ENCODE results near the gene ZFP64.
"Not testable (repeated sequence)": the region's sequence is repeated elsewhere in the genome, so short reads cannot be mapped to it uniquely, and the experiment has no call there.

The ZFP64 gene

DNA sequence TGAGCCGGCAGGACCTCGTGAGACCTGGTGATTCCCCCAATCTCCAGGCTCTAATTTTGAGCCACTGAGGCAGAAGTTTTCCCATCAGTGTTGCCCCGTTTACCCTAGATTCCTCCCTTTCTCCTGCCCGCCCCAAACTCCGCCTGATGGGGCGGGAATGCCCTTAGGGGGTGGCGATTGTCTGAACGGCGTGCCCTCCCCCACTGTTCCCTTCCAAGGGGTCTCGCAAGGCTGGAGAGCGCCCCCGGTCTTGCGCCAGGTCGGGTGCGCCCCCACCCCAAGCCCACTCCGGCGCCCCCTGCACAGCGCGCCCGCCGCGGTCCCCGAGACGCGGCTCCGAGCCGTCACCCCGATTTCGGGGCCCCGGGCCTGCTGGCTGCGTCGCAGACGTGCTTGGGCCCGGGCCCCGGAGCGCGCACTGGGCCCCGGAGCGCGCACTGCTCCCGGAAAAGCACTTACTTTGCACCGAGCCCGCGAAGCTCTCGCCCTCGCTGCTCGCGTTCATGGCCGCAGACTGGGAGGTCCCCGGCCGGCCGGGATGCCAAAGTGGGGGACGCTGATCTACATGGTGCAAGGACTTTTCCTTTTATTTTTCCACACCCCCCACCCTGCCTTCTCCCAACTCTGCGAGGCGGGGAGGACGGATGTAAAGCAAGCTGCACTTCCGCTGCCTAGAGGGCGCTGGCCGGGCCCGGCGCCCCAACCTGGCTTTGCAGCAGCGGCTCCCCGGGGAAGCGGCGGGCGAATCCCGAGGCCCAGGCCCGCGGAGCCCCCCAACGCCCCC is at the start of gene ZFP64:
Gene ZFP64, minus strand, starts transcription at position 648 of the 784 bp plus-strand sequence. Its CDS starts 143 bp downstream, at position 505.
- peak; percentile 74 for DNase-seq (ENCODE audit: low read depth, low spot score)

- no peak for DNase-seq (ENCODE audit: low read depth, low spot score)
Measured at GRCh38 chr20:52240802-52241201, 49.2 kb upstream of the ZFP64 start.

DNA sequence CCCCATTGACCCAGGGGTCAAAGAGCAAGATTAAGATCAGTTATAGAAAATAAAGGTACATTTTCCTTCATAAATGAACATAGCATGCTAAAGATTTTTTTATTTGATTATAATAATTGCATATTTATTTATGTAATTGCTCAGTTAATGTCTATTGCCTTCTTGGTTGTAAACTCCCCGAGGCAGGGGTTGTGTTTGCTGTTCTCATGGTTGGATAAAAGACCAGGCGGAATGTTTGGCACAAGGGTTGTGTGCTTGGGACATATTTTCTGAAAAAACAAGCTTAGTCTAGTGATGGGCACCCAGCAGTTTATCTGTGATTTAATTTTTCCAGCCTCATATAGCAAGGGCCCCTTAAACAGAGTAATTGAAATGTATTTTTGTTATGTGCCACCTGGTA is 47.5 kb upstream of the ZFP64 start:
- no peak for DNase-seq (ENCODE audit: low read depth, low spot score)

DNA sequence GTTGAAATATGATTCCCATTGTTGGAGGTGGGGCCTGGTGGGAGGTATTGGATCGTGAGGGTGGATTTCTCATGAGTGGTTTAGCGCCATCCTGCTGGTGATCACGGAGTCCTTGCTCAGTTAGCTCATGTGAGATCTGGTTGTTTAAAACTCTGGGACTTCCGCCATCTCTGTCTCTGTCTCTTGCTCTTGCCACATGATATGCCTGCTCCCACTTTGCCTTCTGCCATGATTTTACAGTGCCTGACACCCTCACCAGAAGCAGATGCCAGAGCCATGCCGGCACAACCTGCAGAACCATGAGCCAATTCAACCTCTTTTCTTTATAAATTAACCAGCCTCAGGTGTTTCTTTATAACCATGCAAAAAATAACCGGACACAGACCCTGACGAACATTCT is 44.7 kb upstream of the ZFP64 start:
- DNase-seq (ENCODE audit: low read depth, low spot score) = no peak

DNA sequence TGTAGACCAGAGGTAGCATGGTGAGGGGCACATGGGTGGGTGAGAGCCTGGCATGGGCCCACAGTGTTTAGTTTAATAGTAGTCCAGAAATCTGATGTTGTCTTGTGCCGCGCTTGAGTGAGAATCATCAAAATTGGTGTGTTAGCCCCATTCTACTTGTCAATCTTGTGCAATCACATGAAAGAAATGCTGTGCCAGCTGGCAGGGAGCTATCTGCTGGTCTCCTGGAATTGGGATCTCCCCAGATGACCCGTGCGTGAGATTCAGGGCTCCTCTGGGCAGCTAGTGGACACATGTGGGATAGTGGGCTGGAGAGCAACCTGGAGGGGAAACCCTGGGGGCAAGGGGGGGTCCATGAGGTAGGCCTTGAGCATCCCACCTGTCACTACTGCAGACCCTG is 43.5 kb upstream of the ZFP64 start:
- DNase-seq (ENCODE audit: low read depth, low spot score) = no peak

DNA sequence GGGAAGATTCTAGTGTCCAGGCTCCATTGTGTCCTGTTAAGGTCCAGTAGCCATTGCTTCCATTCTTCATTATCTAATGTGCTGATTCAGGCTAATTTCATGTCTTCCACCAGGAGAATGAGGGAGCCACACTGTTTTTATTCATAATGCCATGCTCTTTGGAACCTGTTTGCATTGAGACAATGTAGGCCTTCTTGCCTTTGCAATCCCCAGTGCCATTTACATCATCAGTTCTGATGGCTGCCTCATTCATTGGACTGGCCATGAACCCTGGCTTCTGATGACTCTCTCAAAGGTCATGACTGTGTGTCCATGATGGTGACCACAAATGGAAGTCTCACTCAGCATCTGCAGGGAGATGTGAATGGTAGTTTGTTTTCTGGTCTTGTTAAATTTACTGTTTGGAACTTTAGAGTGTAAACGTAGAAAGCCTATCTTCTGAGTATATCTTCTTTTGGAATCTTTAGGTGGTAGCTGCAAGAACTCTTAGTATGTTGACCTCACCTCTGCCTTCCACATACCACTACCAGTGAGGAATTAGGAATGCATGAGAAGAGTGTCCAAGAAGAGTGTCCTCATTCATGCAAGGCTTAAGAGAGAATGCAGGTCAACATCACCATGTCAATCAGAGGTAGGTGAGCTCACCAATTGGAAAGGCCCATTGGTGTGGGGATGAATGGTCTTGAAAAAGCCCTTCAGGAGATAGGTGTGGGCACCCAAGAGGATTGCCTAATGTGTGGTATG is 42.9 kb upstream of the ZFP64 start:
- DNase-seq (ENCODE audit: low read depth, low spot score) = no peak

GRCh38 chr20:52231230-52231746 is 39.7 kb upstream of the ZFP64 start:
- DNase-seq (ENCODE audit: low read depth, low spot score) = no peak

GRCh38 chr20:52230409-52230808 is 38.8 kb upstream of the ZFP64 start:
- no peak for DNase-seq (ENCODE audit: low read depth, low spot score)

DNA sequence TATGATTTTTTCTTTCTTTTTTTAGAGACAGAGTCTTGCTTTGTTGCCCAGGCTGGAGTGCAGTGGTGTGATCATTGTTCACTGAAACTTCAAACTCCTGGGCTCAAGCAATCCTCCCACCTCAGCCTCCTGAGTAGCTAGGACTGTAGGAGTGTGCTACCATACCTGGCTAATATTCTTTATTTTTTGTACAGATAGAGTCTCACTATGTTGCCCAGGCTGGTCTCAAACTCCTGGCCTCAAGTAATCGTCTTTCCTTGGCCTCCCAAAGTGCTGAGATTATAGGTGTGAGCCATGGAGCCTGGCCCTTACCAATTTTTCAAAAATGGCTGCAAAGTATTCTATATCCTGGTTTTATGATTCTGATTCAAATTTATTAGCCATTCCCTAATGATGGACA is 37.8 kb upstream of the ZFP64 start:
- not testable (repeated sequence) for DNase-seq (ENCODE audit: low read depth, low spot score)

DNA sequence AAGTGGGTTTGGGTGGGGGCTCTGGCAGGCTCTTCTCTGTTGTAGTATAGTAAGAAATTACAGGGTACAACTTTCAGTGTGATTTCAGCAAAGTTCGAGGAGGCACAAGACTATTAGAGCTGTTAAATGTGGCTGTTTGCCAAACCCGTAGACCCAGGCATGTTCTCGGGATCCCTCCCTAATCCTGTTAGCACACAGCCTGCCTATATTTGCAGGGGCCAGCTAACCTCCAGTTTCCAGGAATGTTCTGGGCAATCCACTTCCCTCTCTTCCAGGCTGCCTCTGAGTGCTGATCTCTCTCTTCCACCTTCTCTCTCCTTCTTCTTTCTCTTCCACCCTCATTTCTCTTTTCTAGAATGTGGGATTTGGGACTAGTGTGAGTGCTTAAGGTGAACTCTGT is 34.8 kb upstream of the ZFP64 start:
- no peak for DNase-seq (ENCODE audit: low read depth, low spot score)

DNA sequence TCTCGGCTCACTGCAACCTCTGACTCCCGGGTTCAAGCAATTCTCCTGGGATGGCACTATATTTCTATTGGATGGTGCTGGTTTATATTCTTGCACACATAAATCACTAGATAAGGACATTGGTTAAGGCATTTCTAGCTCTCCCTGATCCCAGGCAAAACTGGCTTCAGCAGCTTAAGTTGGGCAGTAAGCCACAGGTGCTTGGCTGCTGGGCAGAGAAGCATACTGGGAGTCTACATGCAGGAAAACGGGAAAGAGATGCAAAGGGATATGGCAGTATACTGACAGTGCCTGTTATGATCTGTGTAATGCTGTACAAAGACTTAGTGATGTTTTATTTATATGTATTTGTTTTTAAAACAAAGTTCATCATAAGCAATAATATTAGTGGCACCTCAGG is 33.3 kb upstream of the ZFP64 start:
- no peak for DNase-seq (ENCODE audit: low read depth, low spot score)

- not testable (repeated sequence) for DNase-seq (ENCODE audit: low read depth, low spot score)
Measured at GRCh38 chr20:52221362-52221761, 29.8 kb upstream of the ZFP64 start.

- not testable (repeated sequence) for DNase-seq (ENCODE audit: low read depth, low spot score)
Measured at GRCh38 chr20:52220891-52221290, 29.3 kb upstream of the ZFP64 start.

DNA sequence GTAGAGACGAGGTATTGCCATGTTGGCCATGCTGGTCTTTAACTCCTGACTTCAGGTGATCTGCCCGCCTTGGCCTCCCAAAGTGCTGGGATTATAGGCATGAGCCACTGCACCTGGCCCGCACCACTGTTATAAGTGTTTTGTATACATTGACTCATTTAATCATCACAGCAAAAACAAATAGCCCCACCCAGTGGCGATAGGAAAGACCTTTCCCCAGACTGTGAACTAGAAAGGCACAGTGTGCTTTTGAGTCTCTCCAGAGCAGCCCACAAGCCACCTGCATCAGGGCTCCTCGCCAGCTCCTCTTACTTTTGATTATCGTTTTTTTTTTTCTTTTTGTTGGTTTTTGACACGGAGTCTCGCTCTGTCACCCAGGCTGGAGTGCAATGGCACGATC is 27.9 kb upstream of the ZFP64 start:
- peak; percentile 15 for DNase-seq (ENCODE audit: low read depth, low spot score)

- no peak for DNase-seq (ENCODE audit: low read depth, low spot score)
Measured at GRCh38 chr20:52217689-52218395, 26.3 kb upstream of the ZFP64 start.

- no peak for DNase-seq (ENCODE audit: low read depth, low spot score)
Measured at GRCh38 chr20:52213995-52214394, 22.4 kb upstream of the ZFP64 start.

GRCh38 chr20:52212943-52213342 is 21.4 kb upstream of the ZFP64 start:
- no peak for DNase-seq (ENCODE audit: low read depth, low spot score)

DNA sequence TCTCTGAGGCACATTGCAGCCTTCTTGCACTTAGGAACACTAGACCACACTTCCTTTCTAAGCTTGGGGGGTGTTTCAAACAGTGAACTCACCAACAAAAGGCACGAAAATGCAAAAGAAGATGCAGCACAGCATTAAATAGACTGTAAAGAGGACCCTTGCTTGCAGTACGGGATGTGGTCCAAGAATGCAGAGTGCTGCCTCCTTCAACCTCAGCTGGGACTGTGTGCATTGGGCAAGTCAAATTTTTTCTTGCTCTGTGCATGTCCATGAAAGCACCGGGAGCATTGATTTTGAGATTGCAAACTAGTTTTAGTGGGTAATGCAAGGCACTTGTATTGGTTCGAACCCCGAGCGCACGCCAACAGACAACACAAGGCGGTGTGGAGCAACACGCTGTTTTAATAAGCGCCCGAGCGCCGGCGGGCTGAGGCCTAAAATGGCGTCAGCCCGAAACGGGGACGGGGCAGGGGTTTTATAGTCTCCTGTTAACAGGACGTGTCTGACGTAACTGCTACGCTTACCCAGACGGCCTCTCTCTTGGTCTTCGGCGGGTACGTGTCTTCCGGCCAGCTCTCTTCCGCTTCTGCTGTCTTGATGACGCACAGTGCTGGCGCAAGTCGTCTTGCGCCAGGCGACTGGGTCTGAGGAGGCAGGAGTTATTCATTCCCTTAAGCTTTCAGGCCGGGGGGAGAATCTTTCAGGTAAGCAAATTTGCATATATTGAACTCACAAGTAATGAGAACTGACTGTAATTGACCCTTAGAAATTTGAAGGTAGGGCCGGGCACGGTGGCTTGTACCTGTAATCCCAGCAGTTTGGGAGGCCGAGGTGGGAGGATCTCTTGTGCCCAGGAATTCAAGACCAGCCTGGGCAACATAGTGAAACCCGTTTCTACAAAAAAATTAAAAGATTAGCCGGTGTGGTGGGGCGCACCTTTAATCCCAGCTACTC is 18.7 kb upstream of the ZFP64 start:
- no peak for DNase-seq (ENCODE audit: low read depth, low spot score)

- peak; percentile 63 for DNase-seq (ENCODE audit: low read depth, low spot score)
Measured at GRCh38 chr20:52209154-52209571, 17.6 kb upstream of the ZFP64 start.

- no peak for DNase-seq (ENCODE audit: low read depth, low spot score)
Measured at GRCh38 chr20:52207020-52207810, 15.6 kb upstream of the ZFP64 start.
